ENCODE results near the gene VANGL1. TPM values are rescaled to one million over a fixed set of nuclear protein-coding genes. Genes with fewer than 3 reads are reported as not detected.

The VANGL1 gene
- total RNA-seq, 4 donors from 2014 or later = 4.1 to 7.2 (median 5.9) TPM

GRCh38 chr1:115647047-115647446, 5.3 kb downstream of the VANGL1 start:
- no peak for TF ChIP-seq CTCF (IDR thresholded peaks at IDR 0.05; ENCODE audit: low read depth)

GRCh38 chr1:115647507-115647906, 5.7 kb downstream of the VANGL1 start:
- no peak for TF ChIP-seq CTCF (IDR thresholded peaks at IDR 0.05; ENCODE audit: low read depth)

GRCh38 chr1:115647919-115648650, 6.3 kb downstream of the VANGL1 start:
- TF ChIP-seq CTCF (IDR thresholded peaks at IDR 0.05; ENCODE audit: low read depth) = no peak

GRCh38 chr1:115648717-115649691, 7.2 kb downstream of the VANGL1 start:
- no peak for TF ChIP-seq CTCF (IDR thresholded peaks at IDR 0.05; ENCODE audit: low read depth)

GRCh38 chr1:115649964-115650363, 8.2 kb downstream of the VANGL1 start:
- no peak for TF ChIP-seq CTCF (IDR thresholded peaks at IDR 0.05; ENCODE audit: low read depth)

- TF ChIP-seq CTCF (IDR thresholded peaks at IDR 0.05; ENCODE audit: low read depth) = no peak
These were observed 9.2 kb downstream of the VANGL1 start for GRCh38 chr1:115650961-115651360.

- no peak for TF ChIP-seq CTCF (IDR thresholded peaks at IDR 0.05; ENCODE audit: low read depth)
These were observed 9.6 kb downstream of the VANGL1 start for GRCh38 chr1:115651391-115651790.

Data from subcutaneous adipose tissue (tissue), 4 donors.